Duodenal mucosa (tissue), 2 donors: ENCODE results near the gene KRTAP10-10.
"Not testable (repeated sequence)": the region's sequence is repeated elsewhere in the genome, so short reads cannot be mapped to it uniquely, and the experiment has no call there.

Source experiments
- H3K27ac ChIP-seq: one replicate; pipeline ENCODE4 v1.7.0; 2013; ENCODE audit warnings: low read depth, low read length
- H3K27me3 ChIP-seq, 2 donors: one replicate each; pipeline ENCODE4 v1.7.0; 2013; ENCODE audit warnings: low read length in 2 of 2, control low read depth in 1 of 2; ENCODE audit not compliant: insufficient read depth in 2 of 2, control insufficient read depth in 1 of 2
- H3K36me3 ChIP-seq, 2 donors: one replicate each; pipeline ENCODE4 v1.7.0; 2013; ENCODE audit warnings: low read length in 2 of 2, control low read depth in 1 of 2; ENCODE audit not compliant: insufficient read depth in 2 of 2, control insufficient read depth in 1 of 2
- H3K4me1 ChIP-seq, 2 donors: one replicate each; pipeline ENCODE4 v1.7.0; 2013; ENCODE audit warnings: low read length in 2 of 2, control low read depth in 1 of 2; ENCODE audit not compliant: insufficient read depth in 2 of 2, control insufficient read depth in 1 of 2
- H3K4me3 ChIP-seq, 2 donors: one replicate each; pipeline ENCODE4 v1.7.0; 2013; ENCODE audit warnings: low read length in 2 of 2, low read depth in 1 of 2
- H3K9ac ChIP-seq, 2 donors: one replicate each; pipeline ENCODE4 v1.7.0; 2013; ENCODE audit warnings: low read length in 2 of 2, low read depth in 1 of 2
- H3K9me3 ChIP-seq, 2 donors: one replicate each; pipeline ENCODE4 v1.7.0; 2013; ENCODE audit warnings: low read length in 2 of 2, control low read depth in 1 of 2; ENCODE audit not compliant: control insufficient read depth in 1 of 2

The KRTAP10-10 gene

DNA sequence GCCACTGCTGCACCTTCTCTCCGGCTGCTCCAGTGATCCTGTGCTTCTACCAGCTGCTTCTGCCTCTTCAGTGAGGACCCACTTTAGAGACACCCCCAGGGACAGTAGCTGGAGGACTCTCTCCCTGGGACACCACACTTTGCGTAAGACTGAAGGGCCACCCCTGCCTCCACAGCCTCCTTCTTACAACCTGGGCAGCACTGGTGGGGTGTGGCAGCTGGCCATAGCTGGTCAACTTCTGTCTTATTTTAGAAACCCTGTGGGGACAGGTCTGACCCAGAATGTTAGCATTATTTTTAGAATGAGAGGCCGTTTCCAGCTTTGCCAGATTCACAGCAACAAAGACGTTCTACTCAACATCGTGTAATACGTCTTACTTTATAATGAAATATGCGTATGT, 11.4 kb upstream of the KRTAP10-10 start:
- no peaks in the 10 kb centered on the region for H3K4me1 ChIP-seq
- H3K27ac ChIP-seq = no peak overlapping the region
- no peak overlapping the region for H3K9ac ChIP-seq
- no peaks in the 10 kb centered on the region for H3K36me3 ChIP-seq
- H3K4me3 ChIP-seq = no peak overlapping the region
- peaks cover 11 to 15% of the 10 kb centered on the region in 2 donors for H3K9me3 ChIP-seq
- peaks cover 0 to 5% of the 10 kb centered on the region in 2 donors for H3K27me3 ChIP-seq

DNA sequence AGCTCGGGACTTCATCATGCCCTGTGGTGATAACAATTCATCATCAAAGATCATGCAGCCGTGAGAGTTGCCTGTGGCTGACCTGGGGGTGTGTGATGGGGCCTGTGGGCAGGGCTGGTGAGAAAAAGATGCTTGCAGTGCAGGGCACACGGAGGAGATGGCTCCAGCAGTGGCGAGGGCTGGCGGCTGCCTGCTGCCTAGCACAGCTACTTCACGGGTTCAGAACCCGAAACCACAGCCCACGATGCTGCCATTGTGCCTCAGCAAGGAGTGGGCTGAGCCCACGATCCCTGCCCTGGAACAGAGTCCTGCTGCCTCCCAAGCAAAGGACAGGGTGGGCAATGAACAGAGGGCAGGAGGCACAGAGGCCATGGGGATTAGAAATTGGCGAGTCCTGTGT, 10.9 kb upstream of the KRTAP10-10 start:
- no peak overlapping the region for H3K9ac ChIP-seq
- no peak overlapping the region for H3K27ac ChIP-seq
- no peaks in the 10 kb centered on the region for H3K36me3 ChIP-seq
- H3K4me3 ChIP-seq = no peak overlapping the region
- no peaks in the 10 kb centered on the region for H3K4me1 ChIP-seq
- peaks cover 0 to 5% of the 10 kb centered on the region in 2 donors for H3K27me3 ChIP-seq
- peaks cover 11 to 15% of the 10 kb centered on the region in 2 donors for H3K9me3 ChIP-seq

DNA sequence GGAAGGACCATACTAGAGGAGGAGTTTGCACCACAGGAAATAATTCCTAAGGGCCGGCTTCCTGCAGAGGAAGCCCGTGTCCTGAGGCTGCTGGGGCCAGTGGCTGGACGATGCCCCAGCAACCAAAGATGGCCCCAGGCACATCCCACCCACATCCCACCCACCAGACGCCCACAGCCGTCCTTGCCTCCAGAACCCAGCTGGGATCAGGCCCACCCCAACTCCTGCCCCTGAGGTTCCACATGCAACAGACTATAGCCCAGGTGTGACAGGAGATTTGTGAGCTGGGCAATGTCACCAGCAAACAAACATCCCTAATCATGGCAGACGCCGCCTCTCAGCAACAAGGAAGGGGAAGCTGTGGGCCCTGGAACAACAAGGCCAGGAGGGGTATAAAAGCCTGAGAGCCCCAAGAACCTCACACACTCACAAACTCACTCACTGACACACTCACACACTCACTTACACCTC, 10.4 kb upstream of the KRTAP10-10 start, which contains the start of gene KRTAP10-9:
TSS of gene KRTAP10-9 (plus strand) at position 421 of the 471 bp plus-strand sequence. CDS start 79 bp downstream, outside the sequence.
- no peak within 1 kb of the TSS for H3K4me3 ChIP-seq
- H3K36me3 ChIP-seq = no peaks in the 10 kb centered on the region
- H3K9me3 ChIP-seq = peaks cover 11 to 15% of the 10 kb centered on the region in 2 donors
- no peak within 1 kb of the TSS for H3K9ac ChIP-seq
- H3K27ac ChIP-seq = no peak within 1 kb of the TSS
- H3K4me1 ChIP-seq = no peaks in the 10 kb centered on the region
- H3K27me3 ChIP-seq = peaks cover 0 to 5% of the 10 kb centered on the region in 2 donors

DNA sequence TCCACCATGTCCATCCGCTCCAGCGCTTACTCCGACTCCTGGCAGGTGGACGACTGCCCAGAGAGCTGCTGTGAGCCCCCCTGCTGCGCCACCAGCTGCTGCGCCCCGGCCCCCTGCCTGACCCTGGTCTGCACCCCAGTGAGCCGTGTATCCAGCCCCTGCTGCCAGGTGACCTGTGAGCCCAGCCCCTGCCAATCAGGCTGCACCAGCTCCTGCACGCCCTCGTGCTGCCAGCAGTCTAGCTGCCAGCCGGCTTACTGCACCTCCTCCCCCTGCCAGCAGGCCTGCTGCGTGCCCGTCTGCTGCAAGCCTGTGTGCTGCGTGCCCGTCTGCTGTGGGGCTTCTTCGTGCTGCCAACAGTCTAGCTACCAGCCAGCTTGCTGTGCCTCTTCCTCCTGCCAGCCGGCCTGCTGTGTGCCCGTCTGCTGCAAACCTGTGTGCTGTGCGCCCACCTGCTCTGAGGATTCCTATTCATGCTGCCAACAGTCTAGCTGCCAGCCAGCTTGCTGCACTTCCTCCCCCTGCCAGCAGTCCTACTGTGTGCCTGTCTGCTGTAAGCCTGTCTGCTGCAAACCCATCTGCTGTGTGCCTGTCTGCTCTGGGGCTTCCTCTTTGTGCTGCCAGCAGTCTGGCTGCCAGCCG, 9.9 kb upstream of the KRTAP10-10 start:
- H3K9me3 ChIP-seq = peaks cover 15 to 18% of the 10 kb centered on the region in 2 donors
- H3K4me1 ChIP-seq, H3K4me3 ChIP-seq, H3K9ac ChIP-seq, H3K27ac ChIP-seq, H3K36me3 ChIP-seq, H3K27me3 ChIP-seq: not testable (repeated sequence)

DNA sequence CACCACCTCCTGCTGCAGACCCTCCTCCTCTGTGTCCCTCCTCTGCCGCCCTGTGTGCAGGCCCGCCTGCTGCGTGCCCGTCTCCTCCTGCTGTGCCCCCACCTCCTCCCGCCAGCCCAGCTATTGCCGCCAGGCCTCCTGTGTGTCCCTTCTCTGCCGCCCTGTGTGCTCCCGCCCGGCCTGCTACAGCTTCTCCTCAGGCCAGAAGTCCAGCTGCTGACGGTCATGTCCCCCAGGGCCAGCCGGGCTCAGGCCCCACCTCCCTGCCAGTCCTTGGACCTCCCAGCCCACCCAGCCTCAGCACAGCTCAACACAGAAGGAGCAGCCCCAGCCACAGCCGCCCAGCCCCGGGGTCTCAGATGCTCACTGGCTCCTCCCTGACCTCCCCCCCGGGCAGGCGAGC, 9.3 kb upstream of the KRTAP10-10 start:
- not testable (repeated sequence) for H3K27ac ChIP-seq, H3K36me3 ChIP-seq, H3K9ac ChIP-seq, H3K4me3 ChIP-seq, H3K27me3 ChIP-seq, H3K4me1 ChIP-seq
- peaks cover 15 to 18% of the 10 kb centered on the region in 2 donors for H3K9me3 ChIP-seq

DNA sequence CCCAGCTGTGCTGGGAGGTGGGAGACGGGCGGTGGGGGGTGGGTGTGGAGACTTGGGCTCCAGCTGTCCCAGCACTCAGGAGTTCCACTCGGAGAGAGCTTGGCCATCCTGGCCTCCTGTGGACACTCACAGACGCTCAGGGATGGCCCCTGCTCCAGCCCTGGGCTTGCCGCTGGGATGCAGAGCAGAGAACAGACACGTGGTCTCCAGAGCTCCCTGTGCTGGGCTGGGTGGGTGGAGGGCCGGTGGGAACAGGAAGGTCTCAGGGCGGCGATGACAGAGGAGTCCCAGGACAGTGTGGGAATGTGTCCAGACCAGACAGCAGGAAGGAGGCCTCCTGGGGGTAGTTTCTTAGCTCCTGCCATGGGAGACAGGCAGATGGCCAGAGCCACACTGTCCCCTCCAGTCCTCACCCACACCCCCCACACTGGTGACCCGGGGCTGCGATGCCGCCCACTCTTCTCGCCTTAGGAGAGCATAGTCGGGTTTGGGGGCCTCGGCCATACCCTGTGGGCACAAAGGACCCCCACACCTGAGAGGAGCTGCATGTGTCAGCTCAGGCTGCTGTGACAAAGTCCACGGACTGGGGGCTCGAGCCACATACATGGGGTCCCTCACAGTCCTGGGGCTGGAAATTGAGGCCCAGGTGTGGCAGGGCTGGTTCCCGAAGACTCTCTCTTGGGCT, 8.3 kb upstream of the KRTAP10-10 start:
- Histone ChIP-seq H3K4me3 (no peak overlapping the region), H3K4me1 (no peaks in the 10 kb centered on the region), H3K9me3 (peaks cover 6 to 10% of the 10 kb centered on the region in 2 donors)

DNA sequence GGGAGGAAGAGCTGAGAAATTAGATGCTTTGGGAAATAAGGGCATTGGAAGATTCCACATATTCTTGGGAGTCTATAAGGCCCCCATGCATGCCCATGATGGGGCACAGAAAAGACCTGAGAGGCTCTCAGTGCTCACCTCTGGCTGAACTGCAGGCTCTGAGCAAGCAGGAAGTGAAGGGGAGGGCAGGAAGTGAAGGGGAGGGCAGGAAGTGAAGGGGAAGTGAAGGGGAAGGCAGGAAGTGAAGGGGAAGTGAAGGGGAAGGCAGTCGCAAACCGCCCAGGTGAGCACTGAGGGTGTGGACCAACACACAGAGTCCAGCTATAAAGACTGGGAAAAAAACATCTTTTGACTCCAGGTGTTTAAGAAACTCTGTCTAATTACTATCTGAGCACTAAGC, 6.7 kb upstream of the KRTAP10-10 start:
- Histone ChIP-seq H3K36me3 (no peaks in the 10 kb centered on the region), H3K9ac (no peak overlapping the region), H3K4me3 (no peak overlapping the region), H3K4me1 (no peaks in the 10 kb centered on the region), H3K9me3 (peaks cover 3% of the 10 kb centered on the region in 2 donors), H3K27ac (no peak overlapping the region), H3K27me3 (peaks cover 2 to 5% of the 10 kb centered on the region in 2 donors)

More for the DNA sequence above, 8.3 kb upstream of the KRTAP10-10 start:
- H3K27ac ChIP-seq = no peak overlapping the region
- no peak overlapping the region for H3K9ac ChIP-seq
- H3K36me3 ChIP-seq = no peaks in the 10 kb centered on the region
- H3K27me3 ChIP-seq = peaks cover 0 to 5% of the 10 kb centered on the region in 2 donors

DNA sequence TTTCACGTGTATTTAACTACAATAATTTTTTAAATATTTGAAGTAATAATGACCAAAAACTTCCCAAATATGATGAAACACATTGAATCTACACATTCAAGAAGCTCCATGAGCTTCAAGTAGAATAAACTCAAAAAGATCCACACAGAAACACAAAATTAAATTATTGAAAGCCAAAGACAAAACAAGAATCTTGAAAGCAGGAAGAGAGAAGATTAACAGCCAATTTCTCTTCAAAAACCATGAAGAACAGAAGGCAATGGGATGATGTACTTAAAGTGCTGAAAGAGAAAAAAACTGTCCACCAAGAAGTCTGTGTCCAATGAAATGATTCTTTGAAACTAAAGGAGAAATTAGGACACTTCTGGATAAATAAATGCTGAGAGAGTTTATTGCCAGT, 5.1 kb upstream of the KRTAP10-10 start:
- H3K9ac ChIP-seq = no peak overlapping the region
- peaks cover 2 to 5% of the 10 kb centered on the region in 2 donors for H3K27me3 ChIP-seq
- no peaks in the 10 kb centered on the region for H3K36me3 ChIP-seq
- H3K4me3 ChIP-seq = no peak overlapping the region
- no peak overlapping the region for H3K27ac ChIP-seq
- H3K9me3 ChIP-seq = peaks cover 3% of the 10 kb centered on the region in 2 donors
- H3K4me1 ChIP-seq = no peaks in the 10 kb centered on the region

DNA sequence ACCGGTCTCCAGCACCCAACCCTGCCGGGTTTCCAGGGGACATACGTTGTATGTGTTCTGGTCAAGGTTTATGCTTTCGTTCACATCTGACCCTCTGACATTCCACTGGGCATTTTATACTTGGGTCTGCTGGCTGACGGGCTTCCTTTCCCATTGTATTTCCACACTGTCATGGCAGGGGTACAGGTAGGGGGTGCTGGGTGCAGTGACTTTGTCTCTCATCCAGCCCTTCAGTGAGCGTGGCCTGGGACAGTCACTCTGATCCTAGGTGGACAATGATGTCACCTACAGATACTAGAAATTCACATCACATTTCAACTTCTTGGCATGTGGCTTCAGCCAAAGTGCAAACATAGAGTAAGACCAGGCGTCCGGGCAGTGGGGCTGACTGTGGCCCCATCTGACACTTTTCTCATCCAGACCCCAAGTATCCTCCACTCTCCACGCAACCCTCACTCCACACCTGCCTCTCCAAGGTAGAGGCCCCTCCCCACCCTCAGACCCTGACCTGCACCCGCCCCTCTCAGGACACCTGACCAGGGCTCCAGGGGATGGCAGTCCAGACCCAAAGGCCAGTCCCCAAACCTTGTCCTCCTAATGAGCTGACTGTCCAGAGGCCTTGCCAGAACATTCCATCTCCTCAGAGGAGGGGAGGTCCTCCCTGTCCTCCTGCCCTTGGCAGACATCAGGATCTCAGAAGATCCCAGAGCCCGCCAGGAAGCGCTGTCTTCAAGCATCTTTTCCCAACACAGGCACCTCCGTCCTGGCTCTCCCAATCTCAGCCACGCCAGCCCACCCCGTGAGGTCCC, 743 bp upstream of the KRTAP10-10 start:
- H3K9me3 ChIP-seq = peaks cover 6 to 8% of the 10 kb centered on the region in 2 donors
- H3K27ac ChIP-seq = no peak overlapping the region
- H3K27me3 ChIP-seq = peaks cover 0 to 2% of the 10 kb centered on the region in 2 donors
- H3K36me3 ChIP-seq = no peaks in the 10 kb centered on the region
- H3K9ac ChIP-seq = no peak overlapping the region
- no peak overlapping the region for H3K4me3 ChIP-seq
- H3K4me1 ChIP-seq = no peaks in the 10 kb centered on the region

DNA sequence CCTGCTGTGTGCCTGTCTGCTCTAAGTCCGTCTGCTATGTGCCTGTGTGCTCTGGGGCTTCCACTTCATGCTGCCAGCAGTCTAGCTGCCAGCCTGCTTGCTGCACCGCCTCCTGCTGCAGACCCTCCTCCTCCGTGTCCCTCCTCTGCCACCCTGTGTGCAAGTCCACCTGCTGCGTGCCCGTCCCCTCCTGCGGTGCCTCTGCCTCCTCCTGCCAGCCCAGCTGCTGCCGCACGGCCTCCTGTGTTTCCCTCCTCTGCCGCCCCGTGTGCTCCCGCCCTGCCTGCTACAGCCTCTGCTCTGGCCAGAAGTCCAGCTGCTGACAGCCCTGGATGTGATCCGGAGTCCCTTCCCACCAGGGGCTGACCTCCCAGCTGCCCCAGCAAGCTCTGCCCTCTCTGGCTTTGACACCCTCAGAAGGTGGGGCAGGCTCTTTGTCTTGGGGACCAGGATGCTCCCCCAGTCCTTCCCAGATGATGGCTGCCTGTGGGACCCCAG, 744 bp downstream of the KRTAP10-10 start:
- H3K9me3 ChIP-seq, H3K9ac ChIP-seq, H3K27me3 ChIP-seq, H3K27ac ChIP-seq, H3K36me3 ChIP-seq, H3K4me1 ChIP-seq, H3K4me3 ChIP-seq: not testable (repeated sequence)
